ENCODE results near the gene TRIM67. TPM values are rescaled to one million over a fixed set of nuclear protein-coding genes. Genes with fewer than 3 reads are reported as not detected.
A peak's percentile ranks its signal among the peaks of the same experiment; 100 is the strongest.

The TRIM67 gene
- total RNA-seq, 1 donor from 2014 or later, result not detected

DNA sequence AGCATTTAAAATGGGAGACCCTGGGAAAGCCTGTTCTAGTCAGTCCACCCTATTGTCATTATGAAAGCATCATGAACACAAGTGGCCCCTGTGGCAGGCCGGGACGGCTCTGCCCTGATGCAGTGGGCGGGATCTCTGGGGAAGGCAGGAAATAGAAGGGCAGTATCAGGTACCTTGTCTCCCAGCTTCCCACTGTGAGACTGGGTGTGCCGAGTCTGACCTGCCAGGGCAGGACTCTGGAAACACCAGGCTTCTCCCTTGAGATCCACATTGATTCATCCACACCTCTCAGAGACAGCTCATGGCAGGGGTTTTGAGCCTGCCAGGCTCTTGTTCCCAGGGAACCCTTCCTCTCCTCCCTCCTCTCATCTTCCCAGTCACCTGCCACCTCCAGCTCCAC lies 54.6 kb downstream of the TRIM67 start:
- Mint-ChIP-seq H3K9me3 (no peaks in the 10 kb centered on the region), H3K4me1 (peaks cover 3% of the 10 kb centered on the region), H3K27me3 (ENCODE audit: insufficient read depth, low read depth) (peaks cover 19% of the 10 kb centered on the region), H3K4me3 (no peak overlapping the region), H3K27ac (no peak overlapping the region), H3K36me3 (no peaks in the 10 kb centered on the region)
- TF ChIP-seq, protein P1, sequence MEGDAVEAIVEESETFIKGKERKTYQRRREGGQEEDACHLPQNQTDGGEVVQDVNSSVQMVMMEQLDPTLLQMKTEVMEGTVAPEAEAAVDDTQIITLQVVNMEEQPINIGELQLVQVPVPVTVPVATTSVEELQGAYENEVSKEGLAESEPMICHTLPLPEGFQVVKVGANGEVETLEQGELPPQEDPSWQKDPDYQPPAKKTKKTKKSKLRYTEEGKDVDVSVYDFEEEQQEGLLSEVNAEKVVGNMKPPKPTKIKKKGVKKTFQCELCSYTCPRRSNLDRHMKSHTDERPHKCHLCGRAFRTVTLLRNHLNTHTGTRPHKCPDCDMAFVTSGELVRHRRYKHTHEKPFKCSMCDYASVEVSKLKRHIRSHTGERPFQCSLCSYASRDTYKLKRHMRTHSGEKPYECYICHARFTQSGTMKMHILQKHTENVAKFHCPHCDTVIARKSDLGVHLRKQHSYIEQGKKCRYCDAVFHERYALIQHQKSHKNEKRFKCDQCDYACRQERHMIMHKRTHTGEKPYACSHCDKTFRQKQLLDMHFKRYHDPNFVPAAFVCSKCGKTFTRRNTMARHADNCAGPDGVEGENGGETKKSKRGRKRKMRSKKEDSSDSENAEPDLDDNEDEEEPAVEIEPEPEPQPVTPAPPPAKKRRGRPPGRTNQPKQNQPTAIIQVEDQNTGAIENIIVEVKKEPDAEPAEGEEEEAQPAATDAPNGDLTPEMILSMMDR (IDR thresholded peaks at IDR 0.05), result no peak
- TF ChIP-seq EZH2 (IDR thresholded peaks at IDR 0.05) (no peak), EZH2phosphoT487 (IDR thresholded peaks at IDR 0.05) (no peak)
- no peak overlapping the region for H3K4me3 ChIP-seq
- H4K20me1 ChIP-seq (ENCODE audit: low read depth), result no peaks in the 10 kb centered on the region
- DNase-seq (ENCODE audit: low spot score), result no peak
- H3K79me2 ChIP-seq (ENCODE audit: low read depth), result no peaks in the 10 kb centered on the region
- H2AFZ ChIP-seq (replicated peaks), result peak overlapping the region; percentile 80
- no peaks in the 10 kb centered on the region for H3K36me3 ChIP-seq
- H3K27me3 ChIP-seq, result peaks cover 61% of the 10 kb centered on the region
- H3K4me1 ChIP-seq, result peaks cover 4% of the 10 kb centered on the region
- H3K9ac ChIP-seq, result no peak overlapping the region
- H3K4me2 ChIP-seq, result no peak overlapping the region
- H3F3A ChIP-seq (ENCODE audit: low read depth), result no peaks in the 10 kb centered on the region
- no peak overlapping the region for H3K27ac ChIP-seq
- no peaks in the 10 kb centered on the region for H3K9me3 ChIP-seq (ENCODE audit: low read depth)

GRCh38 chr1:231217056-231217455 lies 55.2 kb downstream of the TRIM67 start:
- no peaks in the 10 kb centered on the region for H3K79me2 ChIP-seq (ENCODE audit: low read depth)
- Mint-ChIP-seq H3K27ac (no peak overlapping the region), H3K4me1 (peaks cover 3% of the 10 kb centered on the region)

DNA sequence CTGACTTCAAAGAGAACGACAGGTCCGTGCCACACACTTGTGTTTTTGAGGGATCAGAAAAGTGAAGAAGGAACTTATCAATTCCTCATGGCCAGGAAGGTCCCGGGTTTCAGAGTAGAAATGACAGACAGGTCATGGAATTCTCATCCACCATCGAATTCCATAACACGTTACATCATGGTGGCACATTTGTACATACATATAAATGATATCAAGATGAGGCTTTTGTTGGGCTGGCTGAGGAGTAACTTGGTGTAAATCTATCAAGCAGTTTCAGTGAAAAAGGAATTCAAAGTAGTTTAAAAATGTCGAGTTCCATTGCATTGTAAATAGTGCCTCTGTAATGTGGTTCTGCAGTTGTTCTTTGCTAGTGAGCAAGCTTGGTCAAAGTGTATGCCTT lies 56.2 kb downstream of the TRIM67 start:
- Histone ChIP-seq H3K27me3 (peaks cover 46% of the 10 kb centered on the region), H4K20me1 (ENCODE audit: low read depth) (no peaks in the 10 kb centered on the region), H3F3A (ENCODE audit: low read depth) (no peaks in the 10 kb centered on the region), H3K27ac (no peak overlapping the region), H2AFZ (replicated peaks) (no peak overlapping the region), H3K36me3 (no peaks in the 10 kb centered on the region), H3K4me2 (no peak overlapping the region), H3K9ac (no peak overlapping the region), H3K4me1 (peaks cover 4% of the 10 kb centered on the region), H3K79me2 (ENCODE audit: low read depth) (no peaks in the 10 kb centered on the region), H3K9me3 (ENCODE audit: low read depth) (no peaks in the 10 kb centered on the region), H3K4me3 (no peak overlapping the region)
- Mint-ChIP-seq H3K27me3 (ENCODE audit: insufficient read depth, low read depth) (peaks cover 12% of the 10 kb centered on the region), H3K9me3 (no peaks in the 10 kb centered on the region), H3K36me3 (no peaks in the 10 kb centered on the region), H3K27ac (no peak overlapping the region), H3K4me1 (peaks cover 3% of the 10 kb centered on the region), H3K4me3 (no peak overlapping the region)
- TF ChIP-seq EZH2phosphoT487 (IDR thresholded peaks at IDR 0.05) (no peak), EZH2 (IDR thresholded peaks at IDR 0.05) (no peak)
- TF ChIP-seq, protein P1 (IDR thresholded peaks at IDR 0.05), result no peak
- no peak for DNase-seq (ENCODE audit: low spot score)

More at GRCh38 chr1:231217056-231217455, 55.2 kb downstream of the TRIM67 start:
- H3K4me1 ChIP-seq, result peaks cover 4% of the 10 kb centered on the region
- Mint-ChIP-seq H3K36me3 (no peaks in the 10 kb centered on the region), H3K4me3 (no peak overlapping the region), H3K9me3 (no peaks in the 10 kb centered on the region), H3K27me3 (ENCODE audit: insufficient read depth, low read depth) (peaks cover 16% of the 10 kb centered on the region)
- no peaks in the 10 kb centered on the region for H3F3A ChIP-seq (ENCODE audit: low read depth)
- H3K27me3 ChIP-seq, result peaks cover 56% of the 10 kb centered on the region
- no peak overlapping the region for H3K27ac ChIP-seq
- H4K20me1 ChIP-seq (ENCODE audit: low read depth), result no peaks in the 10 kb centered on the region
- no peak overlapping the region for H3K4me2 ChIP-seq
- no peak overlapping the region for H3K9ac ChIP-seq
- no peak overlapping the region for H2AFZ ChIP-seq (replicated peaks)
- no peak for DNase-seq (ENCODE audit: low spot score)
- H3K4me3 ChIP-seq, result no peak overlapping the region
- TF ChIP-seq EZH2phosphoT487 (IDR thresholded peaks at IDR 0.05), result no peak
- no peak for TF ChIP-seq EZH2 (IDR thresholded peaks at IDR 0.05)
- TF ChIP-seq, protein P1 (IDR thresholded peaks at IDR 0.05), result no peak
- H3K9me3 ChIP-seq (ENCODE audit: low read depth), result no peaks in the 10 kb centered on the region
- no peaks in the 10 kb centered on the region for H3K36me3 ChIP-seq
